H1 (cell line): Measurements from ENCODE around the gene ARL6IP6. TPM values are rescaled to one million over a fixed set of nuclear protein-coding genes. Genes with fewer than 3 reads are reported as not detected.

Source experiments
- CBX8 ChIP-seq: fragments of 300-800, 300-1000 bp; sonication (generic); IDR thresholded peaks from 2 replicates; pipeline ENCODE4 v1.7.1; 2016; ENCODE audit warnings: low read depth, low read length, borderline replicate concordance
- CHD7 ChIP-seq: fragments of 300-600 bp; sonication (generic); IDR thresholded peaks from 2 replicates; pipeline ENCODE4 v1.7.1; 2012; ENCODE audit warnings: low read length, moderate library complexity, mild to moderate bottlenecking, inconsistent platforms; ENCODE audit not compliant: insufficient replicate concordance
- CTCF ChIP-seq, 3 experiments: IDR thresholded peaks; 1 replicate in 2 of 3; 2 replicates in 1 of 3; pipeline versions ENCODE4 v1.5.1 to v1.6.1; 2011; ENCODE audit warnings: low read length in 3 of 3, mild to moderate bottlenecking in 3 of 3, inconsistent platforms in 2 of 3, low read depth in 1 of 3, moderate library complexity in 1 of 3; ENCODE audit not compliant: insufficient read depth in 1 of 3; ENCODE audit errors: control extremely low read depth in 1 of 3
- E2F6 ChIP-seq: IDR thresholded peaks from 2 replicates; pipeline ENCODE4 v1.6.1; 2012; ENCODE audit warnings: inconsistent platforms
- JUN ChIP-seq: IDR thresholded peaks from 2 replicates; pipeline ENCODE4 v1.6.1; 2011; ENCODE audit warnings: low read depth, mild to moderate bottlenecking, improper control_type of control experiment, low read length
- MAX ChIP-seq: IDR thresholded peaks from 2 replicates; pipeline ENCODE4 v1.6.1; 2012; ENCODE audit warnings: inconsistent platforms
- POLR2AphosphoS5 ChIP-seq: IDR thresholded peaks from 2 replicates; pipeline ENCODE4 v1.6.1; 2011; ENCODE audit warnings: low read depth, low read length
- polyA plus RNA-seq, 7 experiments: library from polyadenylated mRNA; depleted of rRNA in 3 of 7; stranded (reverse) in 5 of 7; unstranded in 2 of 7; fragments of >200 nt in 5 of 7; fragments of 200-250 nt in 2 of 7; gene quantifications; 1 replicate in 5 of 7; 2 replicates in 1 of 7; 4 replicates in 1 of 7; pipeline versions ENCODE4 v1.2.1 to v1.2.3, GENCODE V29; 2011 to 2013; ENCODE audit warnings: missing spikeins in 2 of 7, mixed read lengths in 2 of 7
- total RNA-seq: library from RNA; stranded (reverse); fragmentation: NEBNext Ultra II Directional; extraction: Animal tissue kit (Norgen Biotek cat#: 25700); gene quantifications from 2 replicates; pipeline ENCODE4 v1.2.1, GENCODE V29; 2021

Gene ARL6IP6
- total and polyA plus RNA-seq, 2 of the 8 experiments (the other 6 are each of a cell fraction or from before 2014, with no cell fraction given), result 47.3 to 92.9 TPM

GRCh38 chr2:152792974-152793373 lies 74.6 kb downstream of the ARL6IP6 start (continued):
- TF ChIP-seq CHD7 (no peak), JUN (no peak), E2F6 (no peak), MAX (no peak), POLR2AphosphoS5 (no peak), CTCF (IDR thresholded peaks at IDR 0.05; ENCODE audit: control extremely low read depth in 1 of 3, insufficient read depth in 1 of 3, low read depth in 1 of 3, low read length in 3 of 3) (no peak), CBX8 (no peak)
